RKO (cell line): Measurements from ENCODE around the gene TM4SF18.
A peak's percentile ranks its signal among the peaks of the same experiment; 100 is the strongest.
"Not testable (repeated sequence)": the region's sequence is repeated elsewhere in the genome, so short reads cannot be mapped to it uniquely, and the experiment has no call there.

ENCODE experiments used
- DNase-seq: peaks from one replicate; pipeline ENCODE4 v3.0.0-alpha.2; 2016; ENCODE audit warnings: low spot score

TM4SF18 gene

GRCh38 chr3:149333176-149333859, at the start of gene TM4SF18:
Gene TM4SF18, minus strand, starts transcription at chr3:149333636. Its CDS starts 254 bp downstream, at chr3:149333382.
- no peak for DNase-seq

GRCh38 chr3:149382518-149382917, 49.1 kb upstream of the TM4SF18 start:
- no peak for DNase-seq

- DNase-seq = peak; percentile 71
These were observed 48.6 kb upstream of the TM4SF18 start for GRCh38 chr3:149382101-149382467.

GRCh38 chr3:149381173-149382100, 48.0 kb upstream of the TM4SF18 start:
- no peak for DNase-seq

GRCh38 chr3:149380220-149380619, 46.8 kb upstream of the TM4SF18 start:
- DNase-seq = not testable (repeated sequence)

- DNase-seq = peak; percentile 8
These were observed 45.3 kb upstream of the TM4SF18 start for GRCh38 chr3:149378478-149379309.

GRCh38 chr3:149377408-149378364, 44.2 kb upstream of the TM4SF18 start, which contains the start of gene TM4SF1:
Gene TM4SF1, minus strand, starts transcription at chr3:149377649. Its CDS starts 102 bp downstream, at chr3:149377547.
- peak; percentile 99 for DNase-seq

GRCh38 chr3:149376718-149377407, 43.4 kb upstream of the TM4SF18 start:
- peak; percentile 35 for DNase-seq

- DNase-seq = peak; percentile 89
These were observed 42.2 kb upstream of the TM4SF18 start for GRCh38 chr3:149375501-149376196.

GRCh38 chr3:149374793-149375500, 41.5 kb upstream of the TM4SF18 start:
- DNase-seq = peak; percentile 1

GRCh38 chr3:149374391-149374790, 41.0 kb upstream of the TM4SF18 start:
- DNase-seq = peak; percentile 27

GRCh38 chr3:149373235-149374125, 40.0 kb upstream of the TM4SF18 start:
- peak; percentile 63 for DNase-seq

- no peak for DNase-seq
These were observed 38.3 kb upstream of the TM4SF18 start for GRCh38 chr3:149371723-149372114.

GRCh38 chr3:149371001-149371722, 37.7 kb upstream of the TM4SF18 start:
- peak; percentile 67 for DNase-seq

GRCh38 chr3:149369991-149370866, 36.8 kb upstream of the TM4SF18 start:
- DNase-seq = peak; percentile 9
